ENCODE measurements around the gene GPR26.

The GPR26 gene

DNA sequence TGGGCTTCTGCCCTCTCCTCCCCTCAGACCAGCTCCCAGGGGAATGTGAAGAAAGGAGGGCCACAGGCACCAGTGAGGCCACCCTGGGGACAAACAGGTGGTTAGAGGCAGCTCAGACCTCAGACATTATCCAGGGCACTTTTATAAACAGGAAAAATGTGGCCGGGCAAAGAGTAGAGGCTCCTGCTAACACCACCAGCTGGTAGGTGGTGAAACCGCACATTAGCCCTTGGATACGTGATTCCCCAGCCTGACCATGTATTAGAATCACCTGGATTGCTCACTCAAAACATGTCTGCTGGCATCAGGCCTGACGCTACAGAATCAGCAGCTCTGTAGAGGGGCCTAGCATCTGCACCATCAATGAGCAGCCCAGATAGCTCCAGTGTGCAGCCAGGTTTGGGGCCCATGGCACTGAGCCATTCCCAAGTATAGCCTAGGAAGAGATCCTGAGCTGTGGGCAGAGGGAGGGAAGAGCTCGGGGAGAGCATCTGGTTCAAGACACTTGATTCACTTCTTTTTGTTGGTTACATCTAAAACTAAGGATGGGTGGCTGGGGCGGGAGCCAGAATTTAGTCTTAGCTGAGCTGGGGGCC is 37.1 kb downstream of the GPR26 start:
- no peak overlapping the region for H3K4me3 ChIP-seq (ENCODE audit: low read length)
- TF ChIP-seq, protein P1, sequence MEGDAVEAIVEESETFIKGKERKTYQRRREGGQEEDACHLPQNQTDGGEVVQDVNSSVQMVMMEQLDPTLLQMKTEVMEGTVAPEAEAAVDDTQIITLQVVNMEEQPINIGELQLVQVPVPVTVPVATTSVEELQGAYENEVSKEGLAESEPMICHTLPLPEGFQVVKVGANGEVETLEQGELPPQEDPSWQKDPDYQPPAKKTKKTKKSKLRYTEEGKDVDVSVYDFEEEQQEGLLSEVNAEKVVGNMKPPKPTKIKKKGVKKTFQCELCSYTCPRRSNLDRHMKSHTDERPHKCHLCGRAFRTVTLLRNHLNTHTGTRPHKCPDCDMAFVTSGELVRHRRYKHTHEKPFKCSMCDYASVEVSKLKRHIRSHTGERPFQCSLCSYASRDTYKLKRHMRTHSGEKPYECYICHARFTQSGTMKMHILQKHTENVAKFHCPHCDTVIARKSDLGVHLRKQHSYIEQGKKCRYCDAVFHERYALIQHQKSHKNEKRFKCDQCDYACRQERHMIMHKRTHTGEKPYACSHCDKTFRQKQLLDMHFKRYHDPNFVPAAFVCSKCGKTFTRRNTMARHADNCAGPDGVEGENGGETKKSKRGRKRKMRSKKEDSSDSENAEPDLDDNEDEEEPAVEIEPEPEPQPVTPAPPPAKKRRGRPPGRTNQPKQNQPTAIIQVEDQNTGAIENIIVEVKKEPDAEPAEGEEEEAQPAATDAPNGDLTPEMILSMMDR (conservative IDR thresholded peaks at IDR 0.05; ENCODE audit: low read length) = no peak
- DNase-seq (ENCODE audit: low read depth) = no peak

DNA sequence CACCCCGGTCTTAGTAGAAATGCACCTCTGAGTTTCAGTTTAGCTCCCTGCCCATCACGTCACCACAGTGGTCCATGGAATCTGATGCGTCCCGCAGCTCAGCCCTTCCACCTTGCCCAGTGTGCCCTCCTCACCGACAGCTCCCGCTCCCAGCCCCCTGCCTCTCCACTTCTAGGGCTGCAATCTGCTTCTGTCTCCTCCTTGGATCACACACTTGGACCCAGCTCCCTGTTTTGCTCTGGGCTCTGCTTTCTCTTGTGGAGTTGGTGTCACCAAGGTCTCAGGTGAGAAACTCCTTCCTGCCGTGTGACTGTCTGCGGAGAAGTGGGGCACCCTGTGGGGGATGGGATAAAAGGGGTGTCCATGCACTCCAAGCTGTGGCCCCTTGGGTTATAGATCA is 37.9 kb downstream of the GPR26 start:
- no peak for DNase-seq (ENCODE audit: low read depth)
- H3K4me3 ChIP-seq (ENCODE audit: low read length) = no peak overlapping the region
- TF ChIP-seq, protein P1 (conservative IDR thresholded peaks at IDR 0.05; ENCODE audit: low read length) = no peak

DNA sequence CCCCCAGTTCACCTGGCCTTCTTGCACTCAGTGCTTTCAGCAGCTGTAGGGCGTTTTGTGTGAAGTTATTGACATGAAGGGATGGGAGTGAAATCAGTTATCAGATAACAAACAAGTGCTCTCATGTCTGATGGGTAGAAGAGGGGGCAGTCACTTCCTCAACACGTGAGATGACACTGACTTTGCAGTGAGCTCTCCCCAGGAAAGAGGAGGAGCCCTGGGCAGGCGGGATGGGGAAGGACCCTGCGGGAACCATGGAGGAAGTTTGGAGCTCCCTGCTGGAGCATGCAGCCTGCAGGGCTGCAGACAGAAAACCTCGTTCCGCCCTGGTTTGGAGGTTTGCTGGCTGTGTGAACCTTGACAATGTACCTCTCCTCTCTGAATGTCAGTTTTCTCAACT is 38.7 kb downstream of the GPR26 start:
- no peak overlapping the region for H3K4me3 ChIP-seq (ENCODE audit: low read length)
- TF ChIP-seq, protein P1 (conservative IDR thresholded peaks at IDR 0.05; ENCODE audit: low read length) = no peak
- no peak for DNase-seq (ENCODE audit: low read depth)

DNA sequence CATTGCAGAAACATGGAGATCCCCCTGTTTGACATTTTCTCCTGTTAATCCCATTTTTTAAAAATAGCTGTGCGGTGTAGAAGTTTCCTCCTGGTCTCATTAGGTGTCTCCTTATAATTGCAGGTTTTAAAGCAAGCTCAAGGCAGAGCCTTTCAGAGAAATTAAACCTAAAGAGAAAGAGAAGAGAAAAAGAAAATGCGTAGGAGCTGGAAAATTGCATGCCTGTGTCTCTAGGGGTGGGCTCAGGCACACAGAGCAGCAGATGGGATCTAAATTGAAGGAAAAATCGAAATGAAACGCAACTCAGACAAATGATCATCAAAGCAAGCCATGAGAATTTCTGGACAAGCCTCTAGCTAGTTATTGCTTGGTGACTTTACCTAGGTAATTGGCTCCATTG is 40.1 kb downstream of the GPR26 start:
- no peak for DNase-seq (ENCODE audit: low read depth)
- H3K4me3 ChIP-seq (ENCODE audit: low read length) = no peak overlapping the region
- TF ChIP-seq, protein P1 (conservative IDR thresholded peaks at IDR 0.05; ENCODE audit: low read length) = no peak

DNA sequence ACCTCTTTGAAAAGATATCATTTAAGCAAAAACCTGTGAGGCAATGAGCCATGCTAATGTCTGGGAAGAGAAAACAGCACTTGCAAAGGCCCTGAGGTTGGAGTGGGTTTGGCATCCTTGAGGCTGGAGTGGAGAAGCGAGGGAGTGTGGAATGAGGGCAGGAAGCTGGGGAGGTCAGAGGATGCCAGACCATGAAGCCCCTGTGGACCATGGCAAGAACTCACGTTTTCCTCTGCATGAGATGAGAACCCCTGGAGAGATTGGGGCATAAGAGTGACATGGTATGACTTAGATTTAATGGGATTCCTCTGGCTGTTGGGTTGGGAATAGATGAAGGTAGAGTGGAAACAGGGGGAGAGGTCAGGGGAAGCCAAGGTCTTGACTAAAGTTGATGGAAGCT is 49.4 kb downstream of the GPR26 start:
- TF ChIP-seq, protein P1 (conservative IDR thresholded peaks at IDR 0.05; ENCODE audit: low read length) = no peak
- no peak for DNase-seq (ENCODE audit: low read depth)
- no peak overlapping the region for H3K4me3 ChIP-seq (ENCODE audit: low read length)

DNA sequence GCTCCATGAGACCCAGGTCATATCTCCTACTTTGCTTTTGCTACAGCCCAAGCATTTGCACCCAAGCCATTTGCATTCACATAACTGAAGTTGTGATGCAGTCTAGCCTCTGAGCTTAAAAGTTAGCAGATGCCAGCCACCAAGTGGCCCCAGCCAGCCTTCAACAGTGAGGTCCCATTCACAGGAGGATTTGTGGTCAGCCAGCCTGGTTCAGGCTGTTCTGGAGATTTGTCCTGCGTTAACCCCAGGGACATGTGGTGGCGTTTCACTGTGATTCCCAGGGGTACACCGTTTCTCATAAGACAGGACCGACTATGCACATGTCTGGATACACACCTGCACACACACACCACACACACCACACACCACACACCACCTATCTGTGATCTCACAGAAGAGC is 51.2 kb downstream of the GPR26 start:
- no peak overlapping the region for H3K4me3 ChIP-seq (ENCODE audit: low read length)
- DNase-seq (ENCODE audit: low read depth) = no peak
- TF ChIP-seq, protein P1 (conservative IDR thresholded peaks at IDR 0.05; ENCODE audit: low read length) = no peak

DNA sequence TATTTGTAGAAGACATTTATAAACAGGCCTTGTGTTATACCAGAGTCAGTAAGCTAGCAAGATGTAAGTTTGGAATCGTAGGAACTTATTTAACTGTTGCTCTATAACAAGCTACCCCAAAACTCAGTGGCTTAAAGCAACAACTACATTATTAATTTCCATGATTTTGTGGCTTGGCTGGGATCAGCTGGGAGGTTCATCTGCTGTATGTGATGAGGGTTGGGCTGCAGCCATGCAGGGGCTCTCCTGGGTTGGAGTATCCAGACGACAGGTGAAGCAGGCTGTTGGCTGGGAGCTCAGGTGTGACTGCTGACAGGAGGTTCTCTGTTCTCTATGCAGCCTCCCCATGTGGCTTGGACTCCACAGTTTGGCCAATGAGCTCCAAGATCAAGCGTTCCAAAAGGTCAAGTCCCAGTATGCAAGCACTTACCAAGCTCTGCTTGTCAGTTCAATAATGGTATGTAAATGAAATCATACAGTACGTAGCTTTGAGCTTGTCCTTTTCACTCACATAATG is 52.4 kb downstream of the GPR26 start:
- no peak for DNase-seq (ENCODE audit: low read depth)

More for the DNA sequence above, 52.4 kb downstream of the GPR26 start:
- no peak overlapping the region for H3K4me3 ChIP-seq (ENCODE audit: low read length)
- TF ChIP-seq, protein P1 (conservative IDR thresholded peaks at IDR 0.05; ENCODE audit: low read length) = no peak

All from AG10803 (cell line).